ENCODE measurements around the gene PPP3CA. TPM values are rescaled to one million over a fixed set of nuclear protein-coding genes. Genes with fewer than 3 reads are reported as not detected.
"Not testable (repeated sequence)": the region's sequence is repeated elsewhere in the genome, so short reads cannot be mapped to it uniquely, and the experiment has no call there.

PPP3CA gene
- total RNA-seq, 2 experiments from 2014 or later = 12.9 to 13.8 TPM

- no peaks in the 10 kb centered on the region for H3K9me3 ChIP-seq (ENCODE audit: control insufficient read depth in 1 of 2, insufficient read depth in 1 of 2, low read length in 2 of 2)
- peaks cover 2% of the 10 kb centered on the region for H3K9me3 Mint-ChIP-seq
- no peak for TF ChIP-seq CTCF (IDR thresholded peaks at IDR 0.05)
- peaks cover 3% of the 10 kb centered on the region for H3K36me3 Mint-ChIP-seq (ENCODE audit: low read depth)
- ChIA-PET POLR2A (no interaction called here), CTCF (no interaction called here)
- H3K4me3 Mint-ChIP-seq = peak overlapping the region; percentile 1
- peak in 1 of 14 experiments; percentile 19 for DNase-seq
- no peaks in the 10 kb centered on the region for H3K27me3 ChIP-seq (ENCODE audit: control insufficient read depth in 1 of 2, insufficient read depth in 2 of 2, low read length in 2 of 2)
- no peaks in the 10 kb centered on the region for H3K36me3 ChIP-seq (ENCODE audit: insufficient read depth, low read length)
- H3K4me1 Mint-ChIP-seq (ENCODE audit: low read depth) = peaks cover 35% of the 10 kb centered on the region
- no peak for ATAC-seq (ENCODE audit: poor library complexity)
- H3K27ac ChIP-seq (ENCODE audit: low read depth in 1 of 2, low read length in 2 of 2) = no peak overlapping the region
- H3K27me3 Mint-ChIP-seq = no peaks in the 10 kb centered on the region
- no peaks in the 10 kb centered on the region for H3K4me1 ChIP-seq (ENCODE audit: insufficient read depth, low read length)
- no peak overlapping the region for H3K27ac Mint-ChIP-seq
- intact Hi-C loops (cut with DNase I, micrococcal nuclease) = no loop called here
- no peak overlapping the region for H3K4me3 ChIP-seq (ENCODE audit: low read length)
Observed at GRCh38 chr4:101135371-101136010, 211.8 kb downstream of the PPP3CA start.

- H3K27ac Mint-ChIP-seq; H3K4me3 Mint-ChIP-seq; H3K4me3 ChIP-seq (ENCODE audit: low read length); H3K27me3 ChIP-seq (ENCODE audit: control insufficient read depth in 1 of 2, insufficient read depth in 2 of 2, low read length in 2 of 2); H3K9me3 Mint-ChIP-seq; H3K27ac ChIP-seq (ENCODE audit: low read depth in 1 of 2, low read length in 2 of 2); intact Hi-C loops (cut with DNase I, micrococcal nuclease); H3K4me1 ChIP-seq (ENCODE audit: insufficient read depth, low read length); H3K36me3 Mint-ChIP-seq (ENCODE audit: low read depth); ATAC-seq (ENCODE audit: poor library complexity); H3K36me3 ChIP-seq (ENCODE audit: insufficient read depth, low read length); POLR2A ChIA-PET; CTCF ChIA-PET; H3K9me3 ChIP-seq (ENCODE audit: control insufficient read depth in 1 of 2, insufficient read depth in 1 of 2, low read length in 2 of 2); DNase-seq; H3K27me3 Mint-ChIP-seq: not testable (repeated sequence)
- peaks cover 15% of the 10 kb centered on the region for H3K4me1 Mint-ChIP-seq (ENCODE audit: low read depth)
Observed at GRCh38 chr4:101131058-101131457, 216.3 kb downstream of the PPP3CA start.

GRCh38 chr4:101128898-101129297 is 218.4 kb downstream of the PPP3CA start:
- H3K9me3 Mint-ChIP-seq; intact Hi-C loops (cut with DNase I, micrococcal nuclease); H3K4me3 ChIP-seq (ENCODE audit: low read length); H3K27ac Mint-ChIP-seq; H3K4me3 Mint-ChIP-seq; H3K36me3 ChIP-seq (ENCODE audit: insufficient read depth, low read length); POLR2A ChIA-PET; H3K36me3 Mint-ChIP-seq (ENCODE audit: low read depth); DNase-seq; H3K9me3 ChIP-seq (ENCODE audit: control insufficient read depth in 1 of 2, insufficient read depth in 1 of 2, low read length in 2 of 2); ATAC-seq (ENCODE audit: poor library complexity); H3K27ac ChIP-seq (ENCODE audit: low read depth in 1 of 2, low read length in 2 of 2); H3K27me3 Mint-ChIP-seq; H3K4me1 Mint-ChIP-seq (ENCODE audit: low read depth); CTCF ChIA-PET; H3K27me3 ChIP-seq (ENCODE audit: control insufficient read depth in 1 of 2, insufficient read depth in 2 of 2, low read length in 2 of 2); H3K4me1 ChIP-seq (ENCODE audit: insufficient read depth, low read length): not testable (repeated sequence)

- Histone ChIP-seq H3K4me1 (ENCODE audit: insufficient read depth, low read length) (no peaks in the 10 kb centered on the region), H3K9me3 (ENCODE audit: control insufficient read depth in 1 of 2, insufficient read depth in 1 of 2, low read length in 2 of 2) (peaks cover 0 to 4% of the 10 kb centered on the region in 2 experiments), H3K4me3 (ENCODE audit: low read length) (no peak overlapping the region), H3K36me3 (ENCODE audit: insufficient read depth, low read length) (no peaks in the 10 kb centered on the region), H3K27me3 (ENCODE audit: control insufficient read depth in 1 of 2, insufficient read depth in 2 of 2, low read length in 2 of 2) (no peaks in the 10 kb centered on the region), H3K27ac (ENCODE audit: low read depth in 1 of 2, low read length in 2 of 2) (no peak overlapping the region)
- CTCF ChIA-PET = no interaction called here
- Mint-ChIP-seq H3K4me1 (ENCODE audit: low read depth) (peaks cover 13% of the 10 kb centered on the region), H3K4me3 (no peak overlapping the region), H3K36me3 (ENCODE audit: low read depth) (no peaks in the 10 kb centered on the region), H3K27me3 (no peaks in the 10 kb centered on the region), H3K9me3 (no peaks in the 10 kb centered on the region), H3K27ac (no peak overlapping the region)
- POLR2A ChIA-PET = no interaction called here
- ATAC-seq (ENCODE audit: poor library complexity) (no peak), DNase-seq (no peak)
- no peak for TF ChIP-seq CTCF (IDR thresholded peaks at IDR 0.05)
- intact Hi-C loops (cut with DNase I, micrococcal nuclease) = no loop called here
Observed at GRCh38 chr4:101128473-101128872, 218.9 kb downstream of the PPP3CA start.

Data from CD4-positive, alpha-beta T cell (primary cell).